Suprapubic skin (tissue), 4 donors: ENCODE measurements around the gene C19orf53. TPM values are rescaled to one million over a fixed set of nuclear protein-coding genes. Genes with fewer than 3 reads are reported as not detected.

Source experiments
- DNase-seq, 2 donors: peaks; one replicate each; pipeline ENCODE4 v3.0.0-alpha.2; 2019; ENCODE audit warnings: low spot score in 2 of 2
- H3K27ac ChIP-seq: fragments of 200-600 bp; sonication (generic); one replicate; pipeline ENCODE4 v1.5.1; 2019
- H3K27me3 ChIP-seq: fragments of 200-600 bp; sonication (generic); one replicate; pipeline ENCODE4 v1.5.1; 2019
- H3K36me3 ChIP-seq: fragments of 200-600 bp; sonication (generic); one replicate; pipeline ENCODE4 v1.5.1; 2019
- H3K4me1 ChIP-seq: fragments of 200-600 bp; sonication (generic); one replicate; pipeline ENCODE4 v1.5.1; 2019
- H3K4me3 ChIP-seq: fragments of 200-600 bp; sonication (generic); one replicate; pipeline ENCODE4 v1.5.1; 2019; ENCODE audit warnings: mild to moderate bottlenecking
- H3K9me3 ChIP-seq: fragments of 200-600 bp; sonication (generic); one replicate; pipeline ENCODE4 v1.5.1; 2019
- EP300 ChIP-seq: sonication (generic); formaldehyde crosslinking; IDR thresholded peaks from one replicate; pipeline ENCODE4 v1.6.1; 2017; ENCODE audit warnings: antibody characterized with exemption
- POLR2A ChIP-seq, 2 donors: fragments of 450-650 bp; IDR thresholded peaks; one replicate each; pipeline ENCODE4 v1.6.1; 2017; ENCODE audit warnings: antibody characterized with exemption in 2 of 2, mild to moderate bottlenecking in 2 of 2, moderate library complexity in 2 of 2
- POLR2AphosphoS5 ChIP-seq, 3 donors: sonication (generic); formaldehyde crosslinking; IDR thresholded peaks; one replicate each; pipeline ENCODE4 v1.6.1; 2017; ENCODE audit warnings: antibody characterized with exemption in 3 of 3
- WGBS: methylation state at CpG from one replicate; pipeline ENCODE4 v1.1.5; 2018; 5-methylcytosine and 5-hydroxymethylcytosine counted together
- total RNA-seq, 4 donors: library from RNA; depleted of rRNA; stranded (reverse); fragments of >200 nt; gene quantifications; one replicate each; pipeline ENCODE4 v1.1.0, GENCODE V29; 2016
- TF ChIP-seq, protein P1 (sequence below), 2 donors: fragments of 200-600 bp in 1 of 2; fragments of 450-650 bp in 1 of 2; sonication (generic) in 1 of 2; IDR thresholded peaks; one replicate each; pipeline ENCODE4 v1.5.1; 2016 to 2019; ENCODE audit warnings: antibody characterized with exemption in 2 of 2, mild to moderate bottlenecking in 1 of 2, moderate library complexity in 1 of 2

C19orf53 gene
- total RNA-seq, 4 donors from 2014 or later: 84.2 to 150 (median 124) TPM

GRCh38 chr19:13757805-13758772 is 16.2 kb upstream of the C19orf53 start:
- no peaks in the 10 kb centered on the region for H3K9me3 ChIP-seq
- no peaks in the 10 kb centered on the region for H3K4me1 ChIP-seq
- no peaks in the 10 kb centered on the region for H3K27me3 ChIP-seq
- no peak overlapping the region for H3K27ac ChIP-seq
- TF ChIP-seq POLR2AphosphoS5 (IDR thresholded peaks at IDR 0.05): no peak
- no peak for TF ChIP-seq POLR2A (IDR thresholded peaks at IDR 0.05)
- TF ChIP-seq, protein P1, sequence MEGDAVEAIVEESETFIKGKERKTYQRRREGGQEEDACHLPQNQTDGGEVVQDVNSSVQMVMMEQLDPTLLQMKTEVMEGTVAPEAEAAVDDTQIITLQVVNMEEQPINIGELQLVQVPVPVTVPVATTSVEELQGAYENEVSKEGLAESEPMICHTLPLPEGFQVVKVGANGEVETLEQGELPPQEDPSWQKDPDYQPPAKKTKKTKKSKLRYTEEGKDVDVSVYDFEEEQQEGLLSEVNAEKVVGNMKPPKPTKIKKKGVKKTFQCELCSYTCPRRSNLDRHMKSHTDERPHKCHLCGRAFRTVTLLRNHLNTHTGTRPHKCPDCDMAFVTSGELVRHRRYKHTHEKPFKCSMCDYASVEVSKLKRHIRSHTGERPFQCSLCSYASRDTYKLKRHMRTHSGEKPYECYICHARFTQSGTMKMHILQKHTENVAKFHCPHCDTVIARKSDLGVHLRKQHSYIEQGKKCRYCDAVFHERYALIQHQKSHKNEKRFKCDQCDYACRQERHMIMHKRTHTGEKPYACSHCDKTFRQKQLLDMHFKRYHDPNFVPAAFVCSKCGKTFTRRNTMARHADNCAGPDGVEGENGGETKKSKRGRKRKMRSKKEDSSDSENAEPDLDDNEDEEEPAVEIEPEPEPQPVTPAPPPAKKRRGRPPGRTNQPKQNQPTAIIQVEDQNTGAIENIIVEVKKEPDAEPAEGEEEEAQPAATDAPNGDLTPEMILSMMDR (IDR thresholded peaks at IDR 0.05): no peak
- TF ChIP-seq EP300: no peak
- WGBS: 76% methylated on average over 13 of the region's 15 CpGs
- peaks cover 100% of the 10 kb centered on the region for H3K36me3 ChIP-seq
- no peak overlapping the region for H3K4me3 ChIP-seq
- DNase-seq: no peak

GRCh38 chr19:13758795-13759194 is 15.5 kb upstream of the C19orf53 start:
- WGBS: 92% methylated on average over 18 of the region's 24 CpGs
- no peak overlapping the region for H3K27ac ChIP-seq
- H3K36me3 ChIP-seq: peaks cover 95% of the 10 kb centered on the region
- H3K9me3 ChIP-seq: no peaks in the 10 kb centered on the region
- H3K4me1 ChIP-seq: peaks cover 2% of the 10 kb centered on the region
- no peak overlapping the region for H3K4me3 ChIP-seq
- no peak for DNase-seq
- H3K27me3 ChIP-seq: no peaks in the 10 kb centered on the region
- no peak for TF ChIP-seq POLR2A (IDR thresholded peaks at IDR 0.05)
- TF ChIP-seq POLR2AphosphoS5 (IDR thresholded peaks at IDR 0.05): no peak
- TF ChIP-seq, protein P1 (IDR thresholded peaks at IDR 0.05): no peak
- TF ChIP-seq EP300: no peak

DNA sequence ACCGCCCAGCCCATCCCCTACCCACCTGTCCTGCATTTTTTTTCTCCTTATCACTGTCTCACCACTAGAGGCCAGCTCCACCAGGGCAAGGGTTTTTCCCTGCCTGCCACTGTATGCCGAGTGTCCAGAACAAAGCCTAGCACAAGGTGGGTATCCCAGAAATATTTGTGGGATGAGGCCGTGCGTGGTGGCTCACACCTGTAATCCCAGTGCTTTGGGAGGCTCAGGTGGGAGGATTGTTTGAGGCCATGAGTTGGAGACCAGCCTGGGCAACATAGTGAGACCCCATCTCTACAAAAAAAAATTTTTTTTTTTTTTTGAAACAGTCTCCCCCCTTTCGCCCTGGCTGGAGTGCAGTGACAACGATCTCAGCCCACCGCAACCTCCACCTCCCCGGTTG is 12.8 kb upstream of the C19orf53 start:
- H3K36me3 ChIP-seq: peaks cover 68% of the 10 kb centered on the region
- no peak for DNase-seq
- H3K4me3 ChIP-seq: no peak overlapping the region
- TF ChIP-seq POLR2AphosphoS5 (IDR thresholded peaks at IDR 0.05) (no peak), POLR2A (IDR thresholded peaks at IDR 0.05) (no peak), EP300 (no peak)
- TF ChIP-seq, protein P1 (IDR thresholded peaks at IDR 0.05): no peak
- no peaks in the 10 kb centered on the region for H3K27me3 ChIP-seq
- no peaks in the 10 kb centered on the region for H3K9me3 ChIP-seq
- H3K27ac ChIP-seq: no peak overlapping the region
- WGBS: 86% methylated on average over 8 of the region's 8 CpGs
- peaks cover 17% of the 10 kb centered on the region for H3K4me1 ChIP-seq

DNA sequence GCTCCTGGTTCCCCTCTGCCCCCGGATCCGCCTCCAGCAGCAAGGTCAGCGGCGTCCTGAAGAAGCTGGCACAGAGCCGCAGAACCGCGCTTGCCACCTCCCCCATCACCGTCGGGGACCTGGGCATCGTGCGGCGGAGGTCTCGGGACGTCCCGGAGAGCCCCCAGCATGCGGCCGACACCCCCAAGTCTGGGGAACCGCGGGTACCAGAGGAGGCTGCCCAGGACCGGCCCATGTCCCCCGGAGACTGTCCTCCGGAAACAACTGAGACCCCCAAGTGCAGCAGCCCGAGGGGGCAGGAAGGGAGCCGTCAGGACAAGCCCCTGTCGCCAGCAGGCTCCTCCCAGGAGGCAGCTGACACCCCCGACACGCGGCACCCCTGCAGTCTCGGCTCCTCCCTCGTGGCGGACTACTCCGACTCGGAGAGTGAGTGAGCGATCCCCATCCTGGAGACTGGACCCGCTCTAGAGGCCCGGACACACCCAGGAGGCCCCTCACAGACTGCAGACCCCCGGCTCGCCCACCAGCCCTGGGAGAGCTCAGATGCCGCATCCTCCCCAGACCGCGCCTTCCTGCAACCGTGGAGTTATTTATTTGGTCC is 11.5 kb upstream of the C19orf53 start:
- peaks cover 55% of the 10 kb centered on the region for H3K36me3 ChIP-seq
- H3K27me3 ChIP-seq: no peaks in the 10 kb centered on the region
- no peak overlapping the region for H3K27ac ChIP-seq
- no peak for DNase-seq
- no peaks in the 10 kb centered on the region for H3K9me3 ChIP-seq
- TF ChIP-seq, protein P1 (IDR thresholded peaks at IDR 0.05): no peak
- TF ChIP-seq POLR2AphosphoS5 (IDR thresholded peaks at IDR 0.05) (no peak), POLR2A (IDR thresholded peaks at IDR 0.05) (no peak), EP300 (no peak)
- peaks cover 17% of the 10 kb centered on the region for H3K4me1 ChIP-seq
- H3K4me3 ChIP-seq: no peak overlapping the region
- 80% methylated on average over 2 of the region's 42 CpGs for WGBS

- no peak overlapping the region for H3K27ac ChIP-seq
- TF ChIP-seq POLR2A (IDR thresholded peaks at IDR 0.05) (no peak), POLR2AphosphoS5 (IDR thresholded peaks at IDR 0.05) (no peak), EP300 (no peak)
- TF ChIP-seq, protein P1 (IDR thresholded peaks at IDR 0.05): no peak
- no peaks in the 10 kb centered on the region for H3K9me3 ChIP-seq
- H3K27me3 ChIP-seq: no peaks in the 10 kb centered on the region
- WGBS: 86% methylated on average over 2 of the region's 3 CpGs
- H3K4me1 ChIP-seq: peaks cover 17% of the 10 kb centered on the region
- no peak overlapping the region for H3K4me3 ChIP-seq
- DNase-seq: no peak
- H3K36me3 ChIP-seq: peaks cover 54% of the 10 kb centered on the region
These were observed 11.0 kb upstream of the C19orf53 start for GRCh38 chr19:13763265-13763664.
